A549 (cell line): ENCODE results near the gene WASHC2C. TPM values are rescaled to one million over a fixed set of nuclear protein-coding genes. Genes with fewer than 3 reads are reported as not detected.
"Not testable (repeated sequence)": the region's sequence is repeated elsewhere in the genome, so short reads cannot be mapped to it uniquely, and the experiment has no call there.

ENCODE experiments used
- ATAC-seq, 2 experiments: fragments of 200-7000 bp in 1 of 2; fragments of >200 bp in 1 of 2; cut with Nextera tagmentation in 1 of 2; cut with Tn5 transposase in 1 of 2; 3 replicates each; pipeline versions ENCODE4 v1.8.0 to v1.9.1; 2018 to 2020; ENCODE audit warnings: mild to moderate bottlenecking in 1 of 2, moderate library complexity in 1 of 2
- CTCF ChIA-PET: fragments of 300-600 bp; sonication (Branson Sonifier 250); formaldehyde crosslinking; extraction: SDS; loops from one replicate; lab custom pipeline; 2021; ENCODE audit warnings: antibody characterized with exemption, inconsistent platforms; lab: Yijun Ruan, JAX
- POLR2A ChIA-PET: fragments of 350-600 bp; formaldehyde crosslinking; extraction: SDS; loops from one replicate; lab custom pipeline; 2021; ENCODE audit warnings: antibody characterized with exemption, inconsistent platforms; lab: Yijun Ruan, JAX
- DNase-seq, 2 experiments: peaks; one replicate each; pipeline versions ENCODE4 v3.0.0 to v3.0.0-alpha.2; 2011 to 2016; ENCODE audit warnings: low read depth in 1 of 2, low spot score in 1 of 2
- FAIRE-seq: peaks from 2 replicates; lab custom pipeline; 2011; peaks lifted over from hg19 to GRCh38; lab: Jason Lieb, UNC
- H3K27ac ChIP-seq, 2 experiments: fragments of >200 bp; sonication (Bioruptor Twin); formaldehyde crosslinking; 3 replicates each; pipeline ENCODE4 v1.5.1; 2016 to 2017
- H3K4me1 ChIP-seq: fragments of >200 bp; sonication (Bioruptor Twin); formaldehyde crosslinking; 3 replicates; pipeline ENCODE4 v1.6.1; 2016
- H3K4me2 ChIP-seq: fragments of >200 bp; sonication (Bioruptor Twin); formaldehyde crosslinking; 3 replicates; pipeline ENCODE4 v1.6.1; 2016
- H3K4me3 ChIP-seq: fragments of >200 bp; sonication (Bioruptor Twin); formaldehyde crosslinking; 3 replicates; pipeline ENCODE4 v1.5.1; 2016
- H3K9me3 ChIP-seq: fragments of >200 bp; sonication (Bioruptor Twin); formaldehyde crosslinking; 3 replicates; pipeline ENCODE4 v1.6.1; 2016
- CHD2 ChIP-seq: fragments of 150-350 bp; IDR thresholded peaks from 2 replicates; pipeline ENCODE4 v1.6.1; 2014; ENCODE audit warnings: low read length; ENCODE audit not compliant: partially characterized antibody
- GATA3 ChIP-seq: IDR thresholded peaks from 2 replicates; pipeline ENCODE4 v1.6.1; 2012; ENCODE audit warnings: borderline replicate concordance
- HEYL ChIP-seq: fragments of 250-450 bp; sonication (Bioruptor Pico); IDR thresholded peaks from 2 replicates; pipeline ENCODE4 v1.8.0; 2021; ENCODE audit warnings: mild to moderate bottlenecking, moderate library complexity
- MAZ ChIP-seq: fragments of 150-350 bp; IDR thresholded peaks from 2 replicates; pipeline ENCODE4 v1.6.1; 2014; ENCODE audit warnings: antibody characterized with exemption, low read depth, low read length, borderline replicate concordance
- MYC ChIP-seq: IDR thresholded peaks from 2 replicates; pipeline ENCODE4 v1.6.1; 2012; ENCODE audit warnings: mild to moderate bottlenecking, inconsistent platforms, low read length, improper control_type of control experiment, borderline replicate concordance
- NFE2L2 ChIP-seq: fragments of 150-350 bp; conservative IDR thresholded peaks from 2 replicates; pipeline ENCODE4 v1.6.1; 2014; ENCODE audit warnings: low read length
- RAD21 ChIP-seq, 2 experiments: fragments of >200 bp in 1 of 2; sonication (Bioruptor Twin) in 1 of 2; formaldehyde crosslinking in 1 of 2; IDR thresholded peaks in 1 of 2; conservative IDR thresholded peaks in 1 of 2; 2 replicates in 1 of 2; 3 replicates in 1 of 2; pipeline ENCODE4 v1.6.1; 2012 to 2018; ENCODE audit warnings: inconsistent platforms in 1 of 2
- ZC3H11A ChIP-seq: fragments of 450-650 bp; IDR thresholded peaks from 2 replicates; pipeline ENCODE4 v1.6.1; 2014; ENCODE audit warnings: antibody characterized with exemption, mild to moderate bottlenecking
- WGBS: methylation state at CpG from one replicate; pipeline ENCODE4 v1.1.6; 2017; ENCODE audit errors: missing lambda C conversion rate; 5-methylcytosine and 5-hydroxymethylcytosine counted together
- polyA plus RNA-seq, 4 experiments: library from polyadenylated mRNA; depleted of rRNA in 3 of 4; stranded (reverse); fragments of >200 nt; fragmentation: RNase III in 1 of 4; extraction: RNeasy Plus Mini Kit Qiagen cat#74134 plus additional on column Dnase treatment in 1 of 4; gene quantifications; 2 replicates in 3 of 4; 3 replicates in 1 of 4; pipeline ENCODE4 v1.2.3, GENCODE V29; 2011 to 2017
- TF ChIP-seq, protein P1 (sequence below): fragments of 200-600 bp; sonication (generic); IDR thresholded peaks from 2 replicates; pipeline ENCODE4 v1.6.1; 2016; ENCODE audit warnings: antibody characterized with exemption, mild to moderate bottlenecking, moderate library complexity
- TF ChIP-seq, protein P2 (sequence below): IDR thresholded peaks from 2 replicates; pipeline ENCODE4 v1.6.1; 2012

WASHC2C gene
- polyA plus RNA-seq, 2 of the 4 experiments (the other 2 are of a cell fraction) = 24.7 to 38.7 TPM

DNA sequence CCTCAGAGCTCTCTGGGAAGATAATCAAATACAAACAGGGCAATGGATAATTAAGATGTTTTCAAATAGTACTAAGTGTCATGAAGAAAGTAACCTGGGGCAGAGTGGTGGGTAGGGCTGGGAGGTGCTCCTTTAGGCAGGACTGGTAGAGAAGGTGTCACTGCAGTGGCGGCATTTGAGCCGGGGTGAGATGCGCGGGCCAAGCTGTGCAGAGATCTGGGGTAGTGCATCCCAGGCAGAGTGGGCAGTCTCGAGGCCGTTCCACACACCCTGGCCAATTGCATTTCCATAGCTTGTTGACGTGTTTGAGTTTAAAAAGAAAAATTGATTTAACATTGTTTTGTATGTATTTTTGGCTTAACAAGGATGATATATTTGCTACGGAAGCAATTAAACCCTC is 62.9 kb downstream of the WASHC2C start:
- WGBS = 94% methylated on average over 8 of the region's 8 CpGs
- H3K4me3 ChIP-seq, CTCF ChIA-PET, ATAC-seq, H3K4me2 ChIP-seq, H3K9me3 ChIP-seq, H3K4me1 ChIP-seq, POLR2A ChIA-PET, DNase-seq, H3K27ac ChIP-seq, FAIRE-seq: not testable (repeated sequence)

DNA sequence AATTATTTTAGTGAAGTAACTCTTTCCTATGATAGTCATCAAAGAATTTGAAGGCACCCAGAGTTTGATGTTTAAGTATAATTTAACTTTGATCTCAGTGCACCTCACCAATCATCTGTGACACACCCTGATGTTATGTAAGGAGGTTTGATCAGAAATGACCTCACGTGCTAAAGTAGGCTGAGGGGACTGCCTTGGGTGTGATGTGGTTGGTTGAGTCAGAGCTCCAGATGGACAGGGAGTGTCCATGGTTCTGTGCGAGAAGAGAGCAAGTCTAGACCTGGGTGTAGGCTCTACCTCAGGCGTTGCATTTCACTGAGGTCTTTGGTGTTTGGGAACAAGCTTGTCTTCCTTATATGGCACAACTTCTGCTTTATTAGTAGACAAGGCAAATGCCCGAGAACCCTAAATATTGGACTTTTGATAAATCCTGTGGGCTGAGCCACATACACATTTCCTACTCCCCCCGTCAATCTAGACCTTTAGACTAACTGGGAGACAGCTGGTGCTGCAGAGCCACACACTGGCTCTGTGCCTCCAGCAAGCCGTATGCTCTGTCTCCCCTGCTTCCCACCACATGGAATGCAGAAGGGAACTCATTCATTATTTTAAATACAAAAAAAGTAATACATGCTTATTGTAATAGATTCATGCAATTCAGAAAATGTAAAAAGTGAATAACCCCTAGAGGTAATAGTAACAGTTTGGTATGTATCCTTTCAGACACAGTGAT is 63.8 kb downstream of the WASHC2C start:
- H3K4me2 ChIP-seq, CTCF ChIA-PET, H3K9me3 ChIP-seq, FAIRE-seq, DNase-seq, H3K4me1 ChIP-seq, H3K4me3 ChIP-seq, ATAC-seq, H3K27ac ChIP-seq, POLR2A ChIA-PET: not testable (repeated sequence)
- 86% methylated on average over 5 of the region's 6 CpGs for WGBS

DNA sequence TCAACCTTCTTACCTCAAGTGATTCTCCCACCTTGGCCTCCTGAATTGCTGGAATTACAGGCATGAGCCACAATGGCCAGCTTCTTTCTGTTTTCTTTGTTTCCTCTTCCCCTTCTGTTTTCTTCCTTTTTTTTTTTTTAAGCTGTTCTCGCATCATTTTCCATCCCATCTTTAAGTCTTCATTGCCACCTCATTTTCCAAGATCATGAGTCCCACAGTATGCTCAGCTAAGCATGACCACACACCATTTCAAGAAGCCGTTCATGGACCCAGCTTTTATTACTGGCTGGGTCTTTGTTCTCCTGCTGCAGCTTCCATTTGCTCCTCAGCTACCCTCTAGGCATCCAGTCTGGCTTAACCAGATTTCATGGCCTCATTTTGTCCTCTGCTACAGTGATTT is 67.7 kb downstream of the WASHC2C start:
- CTCF ChIA-PET, H3K9me3 ChIP-seq, H3K27ac ChIP-seq, H3K4me1 ChIP-seq, H3K4me3 ChIP-seq, H3K4me2 ChIP-seq, DNase-seq, ATAC-seq, POLR2A ChIA-PET, FAIRE-seq: not testable (repeated sequence)
- 87% methylated on average over 2 of the region's 2 CpGs for WGBS

DNA sequence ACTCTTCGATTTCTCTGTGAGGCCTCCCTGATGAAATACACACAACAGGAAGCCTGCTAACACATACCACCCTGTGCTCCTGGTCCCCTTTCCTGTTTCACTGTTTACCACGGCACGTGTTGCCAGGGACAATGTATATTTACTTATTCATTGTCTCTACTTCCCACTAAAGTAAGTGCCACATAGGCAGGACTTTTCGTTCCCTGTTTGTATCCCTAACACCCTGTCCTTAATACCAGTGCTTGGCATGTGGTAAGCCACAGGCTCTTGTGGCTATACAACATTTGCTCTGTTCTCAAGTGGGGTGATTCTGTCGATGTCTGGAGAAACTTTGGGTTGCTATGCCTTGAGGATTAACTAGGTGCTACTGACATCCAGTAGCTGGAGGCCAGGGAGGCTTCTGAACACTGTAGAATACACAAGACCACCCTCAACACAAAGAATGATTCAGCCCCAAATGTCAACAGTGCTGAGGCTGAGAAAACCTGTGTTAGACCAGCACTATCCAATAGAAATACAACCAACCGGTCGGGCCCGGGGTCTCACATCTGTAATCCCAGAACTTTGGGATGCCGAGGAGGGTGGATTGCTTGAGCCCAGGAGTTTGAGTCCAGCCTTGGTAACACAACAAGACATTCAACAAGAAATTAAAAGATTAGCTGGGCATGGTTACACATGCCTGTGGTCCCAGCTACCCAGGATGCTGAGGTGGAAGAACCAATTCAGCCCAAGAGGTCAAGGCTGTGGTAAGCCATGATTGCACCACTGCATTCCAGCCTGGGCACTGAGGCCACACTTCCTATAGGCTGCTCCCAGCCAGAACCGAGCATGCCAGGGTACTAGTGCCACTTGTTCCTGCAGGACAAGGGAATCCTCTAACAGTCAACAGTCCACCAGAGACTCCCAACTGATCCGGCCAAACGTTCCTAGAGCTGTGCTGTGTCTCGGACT is 76.3 kb downstream of the WASHC2C start:
- FAIRE-seq, H3K4me2 ChIP-seq: not testable (repeated sequence)
- 18% methylated on average over 13 of the region's 13 CpGs for WGBS

DNA sequence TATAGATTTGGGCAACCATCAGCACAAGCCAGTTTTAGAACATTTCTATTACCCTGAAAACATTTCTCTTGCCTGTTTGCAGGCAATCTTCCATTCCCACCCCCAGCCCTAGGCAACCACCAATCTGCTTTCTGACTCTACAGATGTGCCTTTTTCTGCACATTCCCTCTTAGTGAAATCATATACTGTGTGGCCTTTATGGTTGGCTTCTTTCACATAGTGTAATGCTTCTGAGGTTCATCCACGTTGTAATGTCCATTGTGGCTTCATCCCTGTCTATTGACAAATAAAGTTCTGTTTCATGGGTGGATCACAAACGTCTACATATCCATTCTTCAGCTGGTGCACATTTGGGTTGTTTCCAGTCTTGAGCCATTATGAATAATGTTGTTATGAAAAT is 77.9 kb downstream of the WASHC2C start:
- POLR2A ChIA-PET = not testable (repeated sequence)

More for the DNA sequence above, 76.3 kb downstream of the WASHC2C start:
- H3K4me1 ChIP-seq, H3K27ac ChIP-seq, POLR2A ChIA-PET, H3K4me3 ChIP-seq, DNase-seq, CTCF ChIA-PET, H3K9me3 ChIP-seq, ATAC-seq: not testable (repeated sequence)

DNA sequence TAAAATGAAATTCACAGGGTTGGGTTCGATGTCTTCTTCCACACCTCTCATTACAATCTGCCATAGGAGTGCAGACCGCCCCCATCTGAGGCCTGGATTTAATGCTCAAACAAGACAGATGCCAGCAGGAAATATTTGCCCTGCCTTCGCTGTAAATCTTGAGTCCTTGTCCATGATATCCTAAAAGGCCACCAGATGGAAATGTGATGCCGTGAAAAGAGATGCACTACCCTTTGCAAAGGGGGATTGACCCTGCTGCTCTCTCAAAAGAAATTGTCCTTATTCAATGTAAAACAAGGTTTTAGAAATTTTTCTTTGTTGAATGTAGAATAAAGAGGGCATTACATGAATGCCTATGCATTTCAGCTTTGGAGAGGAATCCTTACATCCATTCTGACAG is 82.8 kb downstream of the WASHC2C start:
- Histone ChIP-seq H3K27ac (no peak overlapping the region), H3K4me2 (no peak overlapping the region), H3K4me1 (no peaks in the 10 kb centered on the region)
- TF ChIP-seq RAD21 (conservative IDR thresholded peaks at IDR 0.05 in 1 of 2, IDR thresholded peaks at IDR 0.05 in 1 of 2) (0 out of 5 replicates have a peak, but pooled peaks of 1 of the 2 experiments have one; percentile 3), NFE2L2 (no peak)
- TF ChIP-seq, all 56 proteins: peak for 1
- FAIRE-seq (no peak), ATAC-seq (no peak), DNase-seq (peak in 1 of 2 experiments; percentile 5)
- 62% methylated on average over 4 of the region's 4 CpGs for WGBS
- no peaks in the 10 kb centered on the region for H3K9me3 ChIP-seq
- no peak overlapping the region for H3K4me3 ChIP-seq
- POLR2A ChIA-PET = no interaction called here
- CTCF ChIA-PET = interaction anchor here (0.6 kb wide), 1 partner anchor 605 kb away, joined by 3 read pairs; no protein-coding TSS in a partner anchor

More for the DNA sequence above, 77.9 kb downstream of the WASHC2C start:
- H3K4me2 ChIP-seq, FAIRE-seq, H3K4me1 ChIP-seq, DNase-seq, H3K9me3 ChIP-seq, H3K27ac ChIP-seq, ATAC-seq, CTCF ChIA-PET, H3K4me3 ChIP-seq: not testable (repeated sequence)
- WGBS = 0% methylated on average over 2 of the region's 2 CpGs

DNA sequence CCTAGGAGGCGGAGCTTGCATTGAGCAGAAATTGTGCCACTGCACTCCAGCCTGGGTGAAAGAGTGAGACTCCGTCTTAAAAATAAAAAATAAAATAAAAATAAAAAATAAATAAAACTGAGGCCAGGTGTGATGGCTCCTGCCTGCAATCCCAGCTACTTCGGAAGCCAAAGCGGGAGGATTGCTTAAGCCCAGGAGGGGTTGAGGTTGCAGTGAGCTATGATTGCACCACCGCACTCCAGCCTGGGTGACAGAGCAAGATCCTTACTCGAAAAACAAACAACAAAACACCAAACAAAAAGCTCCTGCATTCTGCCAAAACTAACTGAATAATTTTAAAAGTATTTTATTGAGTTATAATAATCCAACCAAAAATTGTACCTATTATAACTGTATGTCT is 84.0 kb downstream of the WASHC2C start:
- ChIA-PET CTCF (interaction anchor here (1.2 kb wide), 1 partner anchor 561 kb away, joined by 3 read pairs; no protein-coding TSS in a partner anchor), POLR2A (no interaction called here)
- H3K9me3 ChIP-seq = no peaks in the 10 kb centered on the region
- WGBS = 81% methylated on average over 6 of the region's 6 CpGs
- no peak overlapping the region for H3K4me3 ChIP-seq
- FAIRE-seq (no peak), ATAC-seq (no peak), DNase-seq (no peak)
- no peak overlapping the region for H3K27ac ChIP-seq
- H3K4me1 ChIP-seq = no peaks in the 10 kb centered on the region
- H3K4me2 ChIP-seq = no peak overlapping the region
- TF ChIP-seq MAZ (no peak), MYC (no peak), HEYL (CRISPR knock-in tag) (no peak), GATA3 (no peak), ZC3H11A (no peak), CHD2 (no peak)
- TF ChIP-seq, protein P1, sequence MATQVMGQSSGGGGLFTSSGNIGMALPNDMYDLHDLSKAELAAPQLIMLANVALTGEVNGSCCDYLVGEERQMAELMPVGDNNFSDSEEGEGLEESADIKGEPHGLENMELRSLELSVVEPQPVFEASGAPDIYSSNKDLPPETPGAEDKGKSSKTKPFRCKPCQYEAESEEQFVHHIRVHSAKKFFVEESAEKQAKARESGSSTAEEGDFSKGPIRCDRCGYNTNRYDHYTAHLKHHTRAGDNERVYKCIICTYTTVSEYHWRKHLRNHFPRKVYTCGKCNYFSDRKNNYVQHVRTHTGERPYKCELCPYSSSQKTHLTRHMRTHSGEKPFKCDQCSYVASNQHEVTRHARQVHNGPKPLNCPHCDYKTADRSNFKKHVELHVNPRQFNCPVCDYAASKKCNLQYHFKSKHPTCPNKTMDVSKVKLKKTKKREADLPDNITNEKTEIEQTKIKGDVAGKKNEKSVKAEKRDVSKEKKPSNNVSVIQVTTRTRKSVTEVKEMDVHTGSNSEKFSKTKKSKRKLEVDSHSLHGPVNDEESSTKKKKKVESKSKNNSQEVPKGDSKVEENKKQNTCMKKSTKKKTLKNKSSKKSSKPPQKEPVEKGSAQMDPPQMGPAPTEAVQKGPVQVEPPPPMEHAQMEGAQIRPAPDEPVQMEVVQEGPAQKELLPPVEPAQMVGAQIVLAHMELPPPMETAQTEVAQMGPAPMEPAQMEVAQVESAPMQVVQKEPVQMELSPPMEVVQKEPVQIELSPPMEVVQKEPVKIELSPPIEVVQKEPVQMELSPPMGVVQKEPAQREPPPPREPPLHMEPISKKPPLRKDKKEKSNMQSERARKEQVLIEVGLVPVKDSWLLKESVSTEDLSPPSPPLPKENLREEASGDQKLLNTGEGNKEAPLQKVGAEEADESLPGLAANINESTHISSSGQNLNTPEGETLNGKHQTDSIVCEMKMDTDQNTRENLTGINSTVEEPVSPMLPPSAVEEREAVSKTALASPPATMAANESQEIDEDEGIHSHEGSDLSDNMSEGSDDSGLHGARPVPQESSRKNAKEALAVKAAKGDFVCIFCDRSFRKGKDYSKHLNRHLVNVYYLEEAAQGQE = no peak
- TF ChIP-seq, protein P2, sequence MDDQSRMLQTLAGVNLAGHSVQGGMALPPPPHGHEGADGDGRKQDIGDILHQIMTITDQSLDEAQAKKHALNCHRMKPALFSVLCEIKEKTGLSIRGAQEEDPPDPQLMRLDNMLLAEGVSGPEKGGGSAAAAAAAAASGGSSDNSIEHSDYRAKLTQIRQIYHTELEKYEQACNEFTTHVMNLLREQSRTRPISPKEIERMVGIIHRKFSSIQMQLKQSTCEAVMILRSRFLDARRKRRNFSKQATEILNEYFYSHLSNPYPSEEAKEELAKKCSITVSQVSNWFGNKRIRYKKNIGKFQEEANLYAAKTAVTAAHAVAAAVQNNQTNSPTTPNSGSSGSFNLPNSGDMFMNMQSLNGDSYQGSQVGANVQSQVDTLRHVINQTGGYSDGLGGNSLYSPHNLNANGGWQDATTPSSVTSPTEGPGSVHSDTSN = no peak
